Measurements from ENCODE around the gene POMGNT1. TPM values are rescaled to one million over a fixed set of nuclear protein-coding genes. Genes with fewer than 3 reads are reported as not detected.
A peak's percentile ranks its signal among the peaks of the same experiment; 100 is the strongest.

POMGNT1 gene
- total RNA-seq, 1 donor = 43.2 TPM

DNA sequence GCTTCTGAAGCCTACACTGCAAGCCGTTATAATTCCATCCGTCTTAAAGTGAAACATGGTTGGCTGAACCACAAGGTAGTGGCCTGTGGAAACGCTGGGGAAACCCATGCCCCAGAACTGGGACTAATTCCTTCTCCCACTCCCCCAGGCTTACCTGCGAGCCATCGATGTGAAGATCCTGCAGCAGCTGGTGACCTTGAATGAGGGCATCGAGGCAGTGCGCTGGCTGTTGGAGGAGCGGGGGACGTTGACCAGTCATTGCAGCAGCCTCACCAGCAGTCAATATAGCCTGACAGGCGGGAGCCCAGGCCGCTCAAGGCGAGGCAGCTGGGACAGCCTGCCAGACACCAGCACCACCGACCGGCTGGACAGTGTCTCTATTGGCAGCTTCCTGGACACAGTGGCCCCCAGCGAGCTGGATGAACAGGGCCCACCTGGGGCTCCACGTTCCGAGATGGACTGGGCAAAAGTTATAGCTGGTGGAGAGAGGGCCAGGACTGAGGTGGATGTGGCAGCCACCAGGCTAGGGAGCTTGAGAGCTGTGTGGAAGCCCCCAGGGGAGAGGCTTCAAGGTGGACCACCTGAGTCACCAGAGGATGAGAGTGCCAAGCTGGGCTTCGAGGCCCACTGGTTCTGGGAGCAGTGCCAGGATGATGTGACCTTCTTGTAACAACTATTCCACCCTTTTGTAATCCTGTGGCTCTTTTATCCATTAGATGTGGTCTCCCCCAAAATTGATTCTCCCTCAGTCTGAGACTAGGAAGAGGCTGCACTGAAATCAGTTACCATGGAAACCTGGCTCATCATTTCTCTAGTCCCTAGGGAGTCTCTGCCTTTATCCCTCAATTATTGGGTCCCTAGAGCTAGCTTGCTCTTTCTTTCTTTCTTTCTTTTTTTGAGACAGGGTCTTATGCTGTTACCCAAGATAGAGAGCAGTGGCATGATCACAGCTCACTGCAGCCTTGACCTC, 21.6 kb upstream of the POMGNT1 start:
- no peak overlapping the region for H3K4me3 ChIP-seq (ENCODE audit: low read depth, low read length)
- TF ChIP-seq, protein P1, sequence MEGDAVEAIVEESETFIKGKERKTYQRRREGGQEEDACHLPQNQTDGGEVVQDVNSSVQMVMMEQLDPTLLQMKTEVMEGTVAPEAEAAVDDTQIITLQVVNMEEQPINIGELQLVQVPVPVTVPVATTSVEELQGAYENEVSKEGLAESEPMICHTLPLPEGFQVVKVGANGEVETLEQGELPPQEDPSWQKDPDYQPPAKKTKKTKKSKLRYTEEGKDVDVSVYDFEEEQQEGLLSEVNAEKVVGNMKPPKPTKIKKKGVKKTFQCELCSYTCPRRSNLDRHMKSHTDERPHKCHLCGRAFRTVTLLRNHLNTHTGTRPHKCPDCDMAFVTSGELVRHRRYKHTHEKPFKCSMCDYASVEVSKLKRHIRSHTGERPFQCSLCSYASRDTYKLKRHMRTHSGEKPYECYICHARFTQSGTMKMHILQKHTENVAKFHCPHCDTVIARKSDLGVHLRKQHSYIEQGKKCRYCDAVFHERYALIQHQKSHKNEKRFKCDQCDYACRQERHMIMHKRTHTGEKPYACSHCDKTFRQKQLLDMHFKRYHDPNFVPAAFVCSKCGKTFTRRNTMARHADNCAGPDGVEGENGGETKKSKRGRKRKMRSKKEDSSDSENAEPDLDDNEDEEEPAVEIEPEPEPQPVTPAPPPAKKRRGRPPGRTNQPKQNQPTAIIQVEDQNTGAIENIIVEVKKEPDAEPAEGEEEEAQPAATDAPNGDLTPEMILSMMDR (IDR thresholded peaks at IDR 0.05; ENCODE audit: insufficient read depth, low read length) = no peak
- DNase-seq (ENCODE audit: low read depth) = peak; percentile 11

DNA sequence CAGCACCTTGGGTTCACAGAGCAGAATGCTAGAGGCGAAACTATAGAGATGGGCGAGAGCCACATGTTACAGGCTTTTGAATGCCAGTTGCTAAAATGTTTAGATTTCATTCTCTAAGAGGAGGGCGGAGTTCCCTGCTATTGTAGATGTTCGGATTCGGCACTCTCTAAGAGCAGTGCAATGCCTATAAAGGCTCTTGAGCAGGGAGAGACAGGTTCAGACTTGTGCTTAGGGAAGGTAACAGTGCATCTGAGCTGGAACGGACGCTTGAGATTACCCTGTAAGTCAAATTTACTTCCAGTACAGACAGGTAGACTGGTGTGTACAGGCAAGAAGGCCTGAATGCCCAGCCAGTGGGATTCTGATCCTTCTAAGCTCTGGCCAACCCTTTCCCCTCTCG, 20.2 kb upstream of the POMGNT1 start:
- no peak for DNase-seq (ENCODE audit: low read depth)
- TF ChIP-seq, protein P1 (IDR thresholded peaks at IDR 0.05; ENCODE audit: insufficient read depth, low read length) = no peak

DNA sequence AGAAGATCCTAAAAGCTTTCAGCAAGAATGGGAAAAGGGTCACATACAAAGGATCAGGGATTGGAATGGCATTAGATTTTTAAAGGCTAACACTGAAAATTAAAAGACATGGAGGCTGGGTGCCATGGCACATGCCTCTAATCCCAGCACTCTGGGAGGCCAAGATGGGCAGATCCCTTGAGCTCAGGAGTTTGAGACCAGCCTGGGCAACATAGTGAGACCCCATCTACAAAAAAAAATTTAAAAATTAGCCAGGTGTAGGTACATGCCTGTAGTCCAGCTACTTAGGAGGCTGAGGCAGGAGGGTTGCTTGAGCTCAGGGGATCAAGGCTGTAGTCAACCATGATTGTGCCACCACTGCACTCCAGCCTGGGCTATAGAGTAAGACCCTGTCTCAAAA, 17.3 kb upstream of the POMGNT1 start:
- H3K4me3 ChIP-seq (ENCODE audit: low read depth, low read length) = no peak overlapping the region
- TF ChIP-seq, protein P1 (IDR thresholded peaks at IDR 0.05; ENCODE audit: insufficient read depth, low read length) = no peak
- no peak for DNase-seq (ENCODE audit: low read depth)

More for the DNA sequence above, 20.2 kb upstream of the POMGNT1 start:
- H3K4me3 ChIP-seq (ENCODE audit: low read depth, low read length) = no peak overlapping the region

DNA sequence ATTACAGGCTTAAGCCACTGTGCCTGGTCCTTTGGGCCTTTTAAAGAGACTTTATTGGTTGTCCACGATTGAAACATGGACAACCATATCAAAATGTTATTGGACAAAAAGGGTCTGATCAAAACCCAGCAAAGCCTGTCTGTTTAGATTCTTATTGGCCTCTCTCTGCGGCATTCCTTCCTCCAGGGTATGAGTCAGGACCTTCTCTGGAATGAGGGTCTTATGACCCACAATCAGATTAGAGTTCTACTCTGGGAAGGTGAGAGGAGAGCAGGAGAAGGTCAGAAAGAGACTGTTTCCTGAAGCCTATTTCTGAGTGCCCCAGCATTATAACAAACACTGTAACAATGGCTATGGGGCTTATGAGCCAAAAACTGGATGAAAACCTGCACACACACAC, 12.8 kb upstream of the POMGNT1 start:
- H3K4me3 ChIP-seq (ENCODE audit: low read depth, low read length) = no peak overlapping the region
- TF ChIP-seq, protein P1 (IDR thresholded peaks at IDR 0.05; ENCODE audit: insufficient read depth, low read length) = no peak
- no peak for DNase-seq (ENCODE audit: low read depth)

DNA sequence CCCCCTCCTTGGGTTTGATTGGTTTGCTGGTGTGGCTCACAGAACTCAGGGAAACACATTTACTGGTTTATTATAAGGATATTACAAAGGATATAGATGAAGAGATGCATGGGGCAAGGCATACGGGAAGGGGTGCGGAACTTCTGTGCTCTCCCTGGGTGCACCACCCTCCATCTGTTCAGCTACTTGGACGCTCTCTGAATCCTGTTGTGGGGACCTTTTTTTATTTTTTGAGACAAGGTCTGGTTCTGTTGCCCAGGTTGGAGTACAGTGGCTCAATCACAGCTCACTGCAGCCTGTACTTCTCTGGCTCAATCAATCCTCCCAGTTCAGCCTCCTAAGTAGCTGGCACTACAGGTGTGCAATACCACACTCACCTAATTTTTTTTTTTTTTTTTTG, 12.3 kb upstream of the POMGNT1 start:
- H3K4me3 ChIP-seq (ENCODE audit: low read depth, low read length) = no peak overlapping the region
- TF ChIP-seq, protein P1 (IDR thresholded peaks at IDR 0.05; ENCODE audit: insufficient read depth, low read length) = no peak
- DNase-seq (ENCODE audit: low read depth) = no peak

DNA sequence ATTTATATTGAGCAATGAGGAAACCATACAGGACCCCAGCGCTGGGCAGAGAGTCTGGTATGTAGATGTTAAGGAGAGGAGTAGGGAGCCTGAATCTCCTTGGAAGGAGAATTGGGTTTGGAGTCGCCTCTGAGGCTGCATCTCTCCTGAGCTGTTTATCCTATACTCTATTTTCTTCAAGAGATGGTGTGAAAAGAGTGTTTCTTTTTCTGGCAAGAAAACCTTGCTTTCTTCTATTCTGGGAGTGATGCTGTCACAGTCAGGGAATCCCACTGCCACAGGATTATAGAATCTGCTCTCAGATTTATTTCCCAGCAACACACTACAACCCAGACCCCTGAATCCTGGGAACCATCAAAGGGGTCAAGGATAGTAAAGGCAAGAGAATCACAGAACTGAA, 8.2 kb upstream of the POMGNT1 start:
- TF ChIP-seq, protein P1 (IDR thresholded peaks at IDR 0.05; ENCODE audit: insufficient read depth, low read length) = no peak
- no peak overlapping the region for H3K4me3 ChIP-seq (ENCODE audit: low read depth, low read length)
- no peak for DNase-seq (ENCODE audit: low read depth)

All from fibroblast of the aortic adventitia (primary cell).